B cell (primary cell): ENCODE measurements around the gene ATF7IP2. TPM values are rescaled to one million over a fixed set of nuclear protein-coding genes. Genes with fewer than 3 reads are reported as not detected.

Experiments used
- ATAC-seq: fragments of 200-7000 bp; cut with Tn5 transposase; one replicate; pipeline ENCODE4 v1.10.0; 2021; ENCODE audit warnings: low read depth, mild to moderate bottlenecking, moderate number of reproducible peaks, moderate library complexity
- CTCF ChIA-PET: fragments of 350-600 bp; sonication (Branson Sonifier 250); formaldehyde crosslinking; loops from one replicate; lab custom pipeline; 2021; ENCODE audit warnings: antibody characterized with exemption, inconsistent platforms; lab: Charles Lee
- POLR2A ChIA-PET: fragments of 350-600 bp; sonication (Branson Sonifier 250); formaldehyde crosslinking; loops from one replicate; lab custom pipeline; 2021; ENCODE audit warnings: antibody characterized with exemption; lab: Charles Lee
- DNase-seq: peaks from one replicate; pipeline ENCODE4 v3.0.0; 2013
- H2AFZ ChIP-seq: 2 replicates; pipeline ENCODE4 v1.6.1; 2012; ENCODE audit warnings: mild to moderate bottlenecking, low read depth, low read length; ENCODE audit not compliant: insufficient read depth, poor library complexity, severe bottlenecking
- H3K27ac ChIP-seq, 2 donors: 1 replicate in 1 of 2; 2 replicates in 1 of 2; pipeline ENCODE4 v1.5.1; 2012 to 2013; ENCODE audit warnings: low read length in 2 of 2, mild to moderate bottlenecking in 2 of 2, moderate library complexity in 1 of 2
- H3K27me3 ChIP-seq, 4 experiments: fragments of 200-600 bp in 1 of 4; sonication (generic) in 1 of 4; replicated peaks in 1 of 4; 1 replicate in 2 of 4; 2 replicates in 2 of 4; pipeline versions ENCODE4 v1.6.1 to v1.7.0; 2013 to 2016; ENCODE audit warnings: low read length in 3 of 4, mild to moderate bottlenecking in 2 of 4, mixed read lengths in 1 of 4, moderate library complexity in 1 of 4; ENCODE audit not compliant: insufficient read depth in 4 of 4, control insufficient read depth in 3 of 4; ENCODE audit errors: control extremely low read depth in 1 of 4
- H3K36me3 ChIP-seq, 2 experiments: replicated peaks in 1 of 2; 1 replicate in 1 of 2; 2 replicates in 1 of 2; pipeline versions ENCODE4 v1.6.1 to v1.7.1; 2013; ENCODE audit warnings: low read length in 1 of 2; ENCODE audit not compliant: insufficient read depth in 2 of 2, control insufficient read depth in 1 of 2; ENCODE audit errors: control extremely low read depth in 1 of 2, extremely low read depth in 1 of 2
- H3K4me1 ChIP-seq, 2 donors: fragments of 200-600 bp in 1 of 2; sonication (generic) in 1 of 2; 1 replicate in 1 of 2; 2 replicates in 1 of 2; pipeline versions ENCODE4 v1.5.1 to v1.6.1; 2013 to 2017; ENCODE audit warnings: low read length in 2 of 2; ENCODE audit not compliant: control insufficient read depth in 2 of 2, insufficient read depth in 2 of 2
- H3K4me2 ChIP-seq: replicated peaks from 2 replicates; pipeline ENCODE3; 2012; ENCODE audit warnings: mild to moderate bottlenecking, low read depth, low read length; ENCODE audit not compliant: poor library complexity, severe bottlenecking
- H3K4me3 ChIP-seq, 5 experiments: fragments of 200-600 bp in 1 of 5; sonication (generic) in 1 of 5; 1 replicate in 3 of 5; 2 replicates in 2 of 5; pipeline versions ENCODE4 v1.5.1 to v1.7.0; 2011 to 2016; ENCODE audit warnings: low read length in 4 of 5, mild to moderate bottlenecking in 4 of 5, low read depth in 2 of 5, control low read depth in 1 of 5, moderate library complexity in 1 of 5; ENCODE audit not compliant: insufficient read depth in 1 of 5; ENCODE audit errors: control extremely low read depth in 1 of 5, extremely low read depth in 1 of 5
- H3K79me2 ChIP-seq: fragments of 200-600 bp; sonication (generic); one replicate; pipeline ENCODE4 v1.6.0; 2016; ENCODE audit warnings: low read length; ENCODE audit not compliant: control insufficient read depth, insufficient read depth
- H3K9ac ChIP-seq: fragments of 200-600 bp; sonication (generic); 2 replicates; pipeline ENCODE4 v1.6.1; 2017; ENCODE audit warnings: mild to moderate bottlenecking, low read length, moderate library complexity
- H3K9me3 ChIP-seq, 3 donors: one replicate each; pipeline versions ENCODE4 v1.6.1 to v1.7.1; 2013; ENCODE audit warnings: low read length in 2 of 3; ENCODE audit not compliant: control insufficient read depth in 2 of 3, insufficient read depth in 1 of 3; ENCODE audit errors: control extremely low read depth in 1 of 3
- H4K20me1 ChIP-seq: 2 replicates; pipeline ENCODE4 v1.6.0; 2012; ENCODE audit warnings: mild to moderate bottlenecking, low read length; ENCODE audit not compliant: insufficient read depth, control insufficient read depth, poor library complexity, severe bottlenecking
- H3K27ac Mint-ChIP-seq: one replicate; pipeline ENCODE4 v1.8.0; 2021; ENCODE audit warnings: mixed read lengths
- H3K27me3 Mint-ChIP-seq: one replicate; pipeline ENCODE4 v1.8.0; 2021; ENCODE audit warnings: mixed read lengths
- H3K4me1 Mint-ChIP-seq: one replicate; pipeline ENCODE4 v1.8.0; 2021; ENCODE audit warnings: mixed read lengths
- H3K4me3 Mint-ChIP-seq: one replicate; pipeline ENCODE4 v1.8.0; 2021; ENCODE audit warnings: mixed read lengths
- H3K9me3 Mint-ChIP-seq: one replicate; pipeline ENCODE4 v1.8.0; 2022; ENCODE audit warnings: mixed read lengths; ENCODE audit not compliant: insufficient read depth
- CTCF ChIP-seq: fragments of 200-600 bp; IDR thresholded peaks from one replicate; pipeline ENCODE4 v1.8.0; 2022; ENCODE audit warnings: antibody characterized with exemption, mild to moderate bottlenecking
- EZH2 ChIP-seq: IDR thresholded peaks from 2 replicates; pipeline ENCODE4 v1.6.1; 2012; ENCODE audit warnings: borderline replicate concordance, low read depth, mild to moderate bottlenecking, moderate library complexity, low read length; ENCODE audit not compliant: insufficient read depth, poor library complexity, severe bottlenecking
- WGBS: methylation state at CpG from one replicate; pipeline ENCODE4 v1.1.5; 2013; ENCODE audit warnings: missing lambda C conversion rate; ENCODE audit not compliant: insufficient coverage; 5-methylcytosine and 5-hydroxymethylcytosine counted together
- intact Hi-C: fragments of 100-400 bp; cut with micrococcal nuclease; formaldehyde crosslinking; loops from one replicate; pipeline ENCODE4 v1.10.0; 2022
- polyA plus RNA-seq: library from polyadenylated mRNA; depleted of rRNA; stranded (reverse); fragments of >200 nt; gene quantifications from 2 replicates; pipeline ENCODE4 v1.2.3, GENCODE V29; 2012
- total RNA-seq, 2 donors: library from RNA; stranded (reverse); fragments of 120-200 nt in 1 of 2; gene quantifications; 1 replicate in 1 of 2; 2 replicates in 1 of 2; pipeline versions ENCODE4 v1.2.3 to v1.2.4, GENCODE V29; 2013 to 2022

Gene ATF7IP2
- total and polyA plus RNA-seq, 2 donors (not counting 1 experiment from before 2014, with no cell fraction given) = 67.5 to 105 TPM

GRCh38 chr16:10466313-10466712 lies 80.5 kb downstream of the ATF7IP2 start:
- Histone ChIP-seq H2AFZ (no peak overlapping the region), H3K4me3 (no peak overlapping the region), H3K9ac (no peak overlapping the region), H3K9me3 (peaks cover 0 to 2% (median 0%) of the 10 kb centered on the region in 3 donors), H3K27ac (no peak overlapping the region), H3K36me3 (peaks cover 6 to 19% of the 10 kb centered on the region in 2 experiments), H3K27me3 (no peaks in the 10 kb centered on the region), H3K79me2 (no peaks in the 10 kb centered on the region), H4K20me1 (no peaks in the 10 kb centered on the region), H3K4me1 (no peaks in the 10 kb centered on the region), H3K4me2 (no peak overlapping the region)
- ATAC-seq (no peak), DNase-seq (no peak)
- WGBS = no CpG with 5 or more reads among the region's 2 CpGs
- Mint-ChIP-seq H3K27me3 (no peaks in the 10 kb centered on the region), H3K9me3 (no peaks in the 10 kb centered on the region), H3K27ac (no peak overlapping the region), H3K4me1 (no peaks in the 10 kb centered on the region), H3K4me3 (no peak overlapping the region)
- intact Hi-C loops = no loop called here
- CTCF ChIA-PET = no interaction called here
- POLR2A ChIA-PET = no interaction called here
- TF ChIP-seq CTCF = no peak
- no peak for TF ChIP-seq EZH2

GRCh38 chr16:10466861-10467260 lies 81.0 kb downstream of the ATF7IP2 start:
- POLR2A ChIA-PET = no interaction called here
- no peak overlapping the region for H3K4me3 Mint-ChIP-seq

More at GRCh38 chr16:10466861-10467260, 81.0 kb downstream of the ATF7IP2 start:
- CTCF ChIA-PET = interaction anchor here (0.7 kb wide), 1 partner anchor 203 kb away, joined by 4 read pairs; no protein-coding TSS in a partner anchor
- no peaks in the 10 kb centered on the region for H3K9me3 Mint-ChIP-seq
- ATAC-seq (no peak), DNase-seq (no peak)
- Histone ChIP-seq H3K36me3 (peaks cover 6 to 19% of the 10 kb centered on the region in 2 experiments), H3K4me3 (no peak overlapping the region), H3K4me1 (no peaks in the 10 kb centered on the region), H2AFZ (no peak overlapping the region), H3K9me3 (peaks cover 0 to 2% (median 0%) of the 10 kb centered on the region in 3 donors), H3K4me2 (no peak overlapping the region), H3K27ac (no peak overlapping the region), H3K27me3 (no peaks in the 10 kb centered on the region), H4K20me1 (no peaks in the 10 kb centered on the region), H3K9ac (no peak overlapping the region), H3K79me2 (no peaks in the 10 kb centered on the region)
- H3K4me1 Mint-ChIP-seq = no peaks in the 10 kb centered on the region
- intact Hi-C loops = no loop called here
- TF ChIP-seq EZH2 (no peak), CTCF (no peak)
- H3K27me3 Mint-ChIP-seq = no peaks in the 10 kb centered on the region
- no peak overlapping the region for H3K27ac Mint-ChIP-seq
